GM12873 (cell line): ENCODE measurements around the gene CCDC182.

Source experiments
- CTCF ChIP-seq: IDR thresholded peaks from 2 replicates; pipeline ENCODE4 v1.5.1; 2012; ENCODE audit warnings: low read depth, mild to moderate bottlenecking, moderate library complexity, low read length, control low read depth; ENCODE audit not compliant: insufficient read depth; ENCODE audit errors: missing control alignments

Gene CCDC182

GRCh38 chr17:57750109-57750871 is 5.2 kb upstream of the CCDC182 start:
- no peak for TF ChIP-seq CTCF

DNA sequence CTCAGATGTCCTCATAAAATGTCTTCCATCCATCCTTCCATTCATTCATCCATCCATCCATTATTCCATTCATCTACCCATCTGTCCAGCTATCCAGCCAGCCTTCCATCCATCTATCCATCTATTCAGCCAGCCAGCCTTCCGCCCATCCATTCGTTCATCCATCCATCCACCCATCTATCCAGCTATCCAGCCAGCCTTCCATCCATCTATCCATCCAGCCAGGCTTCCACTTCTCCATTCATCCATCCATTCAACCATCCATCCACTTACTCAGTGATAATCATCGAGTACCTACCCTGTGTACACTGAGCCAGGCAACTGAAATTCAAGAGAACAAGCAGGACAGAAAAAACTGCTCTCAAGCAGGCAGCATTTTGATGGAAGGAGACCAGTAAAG is 4.6 kb upstream of the CCDC182 start:
- TF ChIP-seq CTCF: no peak

- TF ChIP-seq CTCF: peak; percentile 82
These were observed 2.3 kb upstream of the CCDC182 start for GRCh38 chr17:57747221-57748017.

- no peak for TF ChIP-seq CTCF
These were observed 1.1 kb upstream of the CCDC182 start for GRCh38 chr17:57746221-57746620.

GRCh38 chr17:57744195-57745170 is 616 bp downstream of the CCDC182 start:
- TF ChIP-seq CTCF: no peak

DNA sequence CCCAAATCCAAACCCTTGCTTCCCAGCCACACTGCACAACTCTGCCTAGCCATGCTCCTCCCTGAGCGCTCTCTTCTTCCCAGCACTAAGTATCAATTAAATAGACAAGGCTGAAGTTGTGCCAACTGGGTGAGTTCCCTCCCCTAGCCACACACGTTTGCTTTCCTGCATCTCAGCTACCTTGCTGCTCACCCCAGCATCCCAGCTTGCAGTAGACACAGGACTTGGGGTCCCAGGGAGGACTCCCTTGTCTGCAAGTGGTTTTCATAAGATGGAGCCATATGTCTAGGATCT is 4.9 kb downstream of the CCDC182 start:
- TF ChIP-seq CTCF: no peak
